Stomach (tissue), 9 donors: ENCODE results near the gene RPH3AL. TPM values are rescaled to one million over a fixed set of nuclear protein-coding genes. Genes with fewer than 3 reads are reported as not detected.

ENCODE experiments used
- DNase-seq, 2 donors: peaks; one replicate each; pipeline versions ENCODE4 v3.0.0 to v3.0.0-alpha.2; 2013 to 2019
- H3K27ac ChIP-seq, 5 donors: fragments of 200-600 bp in 4 of 5; sonication (generic) in 4 of 5; one replicate each; pipeline ENCODE4 v1.5.1; 2013 to 2019; ENCODE audit warnings: mild to moderate bottlenecking in 1 of 5, moderate library complexity in 1 of 5
- H3K27me3 ChIP-seq, 3 donors: fragments of 200-600 bp; sonication (generic); one replicate each; pipeline ENCODE4 v1.5.1; 2017 to 2019; ENCODE audit warnings: mixed run types in 1 of 3
- H3K36me3 ChIP-seq, 4 donors: fragments of 200-600 bp; sonication (generic); 1 replicate in 3 of 4; 2 replicates in 1 of 4; pipeline ENCODE4 v1.5.1; 2016 to 2019
- H3K4me1 ChIP-seq, 4 donors: fragments of 200-600 bp; sonication (generic); one replicate each; pipeline ENCODE4 v1.5.1; 2016 to 2019
- H3K4me3 ChIP-seq, 4 donors: fragments of 200-600 bp; sonication (generic) in 3 of 4; one replicate each; pipeline ENCODE4 v1.5.1; 2016 to 2019; ENCODE audit warnings: mild to moderate bottlenecking in 1 of 4
- H3K9me3 ChIP-seq, 4 donors: fragments of 200-600 bp; sonication (generic); one replicate each; pipeline ENCODE4 v1.5.1; 2016 to 2019
- CTCF ChIP-seq, 7 experiments: fragments of 450-650 bp in 4 of 7; fragments of 200-600 bp in 3 of 7; sonication (generic) in 3 of 7; IDR thresholded peaks; one replicate each; pipeline ENCODE4 v1.5.1; 2016 to 2019; ENCODE audit warnings: antibody characterized with exemption in 7 of 7, control low read depth in 2 of 7, mild to moderate bottlenecking in 1 of 7
- EP300 ChIP-seq: sonication (generic); formaldehyde crosslinking; IDR thresholded peaks from one replicate; pipeline ENCODE4 v1.6.1; 2017; ENCODE audit warnings: antibody characterized with exemption
- POLR2A ChIP-seq, 4 donors: fragments of 450-650 bp; IDR thresholded peaks; one replicate each; pipeline ENCODE4 v1.6.1; 2016; ENCODE audit warnings: antibody characterized with exemption in 4 of 4, control low read depth in 2 of 4, mild to moderate bottlenecking in 1 of 4, moderate library complexity in 1 of 4
- POLR2AphosphoS5 ChIP-seq, 3 donors: sonication (generic); formaldehyde crosslinking; IDR thresholded peaks; one replicate each; pipeline ENCODE4 v1.6.1; 2016; ENCODE audit warnings: antibody characterized with exemption in 3 of 3
- WGBS, 5 donors: extraction: QIAGEN DNeasy Blood & Tissue Kit in 3 of 5; methylation state at CpG; one replicate each; pipeline versions ENCODE4 v1.1.5 to v1.1.7; 2013 to 2018; 5-methylcytosine and 5-hydroxymethylcytosine counted together
- intact Hi-C: fragments of 100-400 bp; cut with DNase I; formaldehyde crosslinking; loops from one replicate; pipeline ENCODE4 v1.15.1; 2023; ENCODE audit warnings: low total_unique reads
- polyA plus RNA-seq, 3 donors: library from polyadenylated mRNA; stranded (reverse); fragments of 200-250 nt; gene quantifications; one replicate each; pipeline ENCODE4 v1.2.3, GENCODE V29; 2013
- total RNA-seq, 5 donors: library from RNA; depleted of rRNA; stranded (reverse); fragments of >200 nt; gene quantifications; one replicate each; pipeline versions ENCODE4 v1.1.0 to v1.2.3, GENCODE V29; 2014 to 2016
- donor health status: healthy with polysubstance abuse.
- donor health status: Bipolar disorder and iron deficiency.
- donor health status: healthy.

The RPH3AL gene
- total and polyA plus RNA-seq, 8 donors = 4.9 to 38.5 (median 17.4) TPM

GRCh38 chr17:292531-293382, 59.9 kb downstream of the RPH3AL start:
- Histone ChIP-seq H3K9me3 (no peaks in the 10 kb centered on the region), H3K27ac (no peak overlapping the region), H3K36me3 (peaks cover 0 to 42% (median 20%) of the 10 kb centered on the region in 4 donors), H3K4me1 (no peaks in the 10 kb centered on the region), H3K27me3 (peaks cover 0 to 5% (median 0%) of the 10 kb centered on the region in 3 donors), H3K4me3 (no peak overlapping the region)
- no peak for DNase-seq
- no peak for TF ChIP-seq POLR2A (IDR thresholded peaks at IDR 0.05)
- no peak for TF ChIP-seq EP300
- no peak for TF ChIP-seq POLR2AphosphoS5 (IDR thresholded peaks at IDR 0.05)
- TF ChIP-seq CTCF (IDR thresholded peaks at IDR 0.05) = no peak
- intact Hi-C loops = no loop called here
- 70 to 86% (median 85%) methylated on average over 26 to 29 of the region's 29 CpGs for WGBS, 5 donors

- no peak for TF ChIP-seq POLR2AphosphoS5 (IDR thresholded peaks at IDR 0.05)
- no peak for TF ChIP-seq EP300
- no peak for TF ChIP-seq CTCF (IDR thresholded peaks at IDR 0.05)
- no peak for TF ChIP-seq POLR2A (IDR thresholded peaks at IDR 0.05)
Measured at GRCh38 chr17:292016-292415, 60.6 kb downstream of the RPH3AL start.

GRCh38 chr17:291587-291986, 61.0 kb downstream of the RPH3AL start:
- Histone ChIP-seq H3K4me1 (no peaks in the 10 kb centered on the region), H3K27ac (no peak overlapping the region), H3K36me3 (peaks cover 0 to 31% (median 12%) of the 10 kb centered on the region in 4 donors), H3K4me3 (no peak overlapping the region), H3K27me3 (peaks cover 0 to 5% (median 0%) of the 10 kb centered on the region in 3 donors), H3K9me3 (no peaks in the 10 kb centered on the region)
- WGBS, 5 donors = 74 to 83% (median 82%) methylated on average over 7 of the region's 7 CpGs
- TF ChIP-seq CTCF (IDR thresholded peaks at IDR 0.05) (no peak), POLR2AphosphoS5 (IDR thresholded peaks at IDR 0.05) (no peak), EP300 (no peak), POLR2A (IDR thresholded peaks at IDR 0.05) (no peak)
- intact Hi-C loops = no loop called here
- no peak for DNase-seq

More at GRCh38 chr17:292016-292415, 60.6 kb downstream of the RPH3AL start:
- H3K36me3 ChIP-seq = peaks cover 0 to 36% (median 16%) of the 10 kb centered on the region in 4 donors
- H3K4me1 ChIP-seq = no peaks in the 10 kb centered on the region
- H3K9me3 ChIP-seq = no peaks in the 10 kb centered on the region
- H3K27me3 ChIP-seq = peaks cover 0 to 5% (median 0%) of the 10 kb centered on the region in 3 donors
- no peak overlapping the region for H3K27ac ChIP-seq
- intact Hi-C loops = no loop called here
- WGBS, 5 donors = 87 to 93% (median 91%) methylated on average over 8 to 10 of the region's 10 CpGs
- no peak overlapping the region for H3K4me3 ChIP-seq
- no peak for DNase-seq

GRCh38 chr17:290626-291025, 62.0 kb downstream of the RPH3AL start:
- no peaks in the 10 kb centered on the region for H3K4me1 ChIP-seq
- H3K27ac ChIP-seq = no peak overlapping the region
- H3K9me3 ChIP-seq = no peaks in the 10 kb centered on the region
- peaks cover 0 to 5% (median 0%) of the 10 kb centered on the region in 3 donors for H3K27me3 ChIP-seq
- TF ChIP-seq CTCF (IDR thresholded peaks at IDR 0.05) (no peak), EP300 (no peak), POLR2AphosphoS5 (IDR thresholded peaks at IDR 0.05) (no peak), POLR2A (IDR thresholded peaks at IDR 0.05) (no peak)
- DNase-seq = no peak
- intact Hi-C loops = no loop called here
- H3K36me3 ChIP-seq = peaks cover 0 to 28% (median 11%) of the 10 kb centered on the region in 4 donors
- WGBS, 5 donors = 86 to 94% (median 92%) methylated on average over 18 of the region's 18 CpGs
- no peak overlapping the region for H3K4me3 ChIP-seq
